ENCODE results near the gene BMF. TPM values are rescaled to one million over a fixed set of nuclear protein-coding genes. Genes with fewer than 3 reads are reported as not detected.

BMF gene
- total RNA-seq, 4 donors from 2014 or later = 4.7 to 7.5 (median 6.0) TPM

DNA sequence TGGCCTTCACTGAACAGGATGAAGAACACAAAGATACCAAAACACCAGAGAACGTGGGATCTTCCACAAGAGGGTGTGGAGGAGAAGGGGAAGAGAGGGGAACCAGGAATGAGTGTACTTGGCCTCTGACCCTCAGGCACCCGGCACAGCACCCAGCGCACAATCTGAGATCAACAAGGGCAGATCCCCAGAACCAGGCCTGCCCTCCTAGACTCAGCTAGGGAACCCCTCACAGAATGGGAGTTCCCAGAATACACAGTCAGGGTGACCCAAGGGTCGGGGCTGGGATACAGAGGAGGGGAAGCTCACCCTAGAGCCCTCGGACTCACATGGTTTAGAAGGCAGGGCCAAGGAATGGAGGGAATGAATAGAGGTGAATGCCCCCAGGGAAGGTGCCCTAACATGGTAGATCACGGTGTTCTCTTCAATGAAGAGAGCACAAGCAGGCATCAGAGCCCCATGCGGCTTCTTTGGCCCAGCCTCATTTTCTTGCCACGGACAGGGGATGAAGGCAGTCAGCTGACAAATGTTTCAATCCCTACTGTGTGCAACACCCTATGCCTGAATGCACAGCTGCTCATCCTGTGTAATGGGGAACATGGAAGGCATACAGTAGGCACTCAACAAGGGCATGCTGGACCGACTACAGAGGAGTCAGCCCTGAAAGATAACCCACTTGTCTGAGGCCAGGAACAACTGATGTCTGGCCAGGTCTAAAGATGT is 13.1 kb downstream of the BMF start:
- ATAC-seq = no peak
- no peaks in the 10 kb centered on the region for H3K9me3 ChIP-seq
- no peaks in the 10 kb centered on the region for H3K27me3 ChIP-seq
- TF ChIP-seq EP300 (IDR thresholded peaks at IDR 0.05) (no peak), POLR2AphosphoS5 (IDR thresholded peaks at IDR 0.05) (no peak), POLR2A (IDR thresholded peaks at IDR 0.05) (no peak)
- TF ChIP-seq, protein P1, sequence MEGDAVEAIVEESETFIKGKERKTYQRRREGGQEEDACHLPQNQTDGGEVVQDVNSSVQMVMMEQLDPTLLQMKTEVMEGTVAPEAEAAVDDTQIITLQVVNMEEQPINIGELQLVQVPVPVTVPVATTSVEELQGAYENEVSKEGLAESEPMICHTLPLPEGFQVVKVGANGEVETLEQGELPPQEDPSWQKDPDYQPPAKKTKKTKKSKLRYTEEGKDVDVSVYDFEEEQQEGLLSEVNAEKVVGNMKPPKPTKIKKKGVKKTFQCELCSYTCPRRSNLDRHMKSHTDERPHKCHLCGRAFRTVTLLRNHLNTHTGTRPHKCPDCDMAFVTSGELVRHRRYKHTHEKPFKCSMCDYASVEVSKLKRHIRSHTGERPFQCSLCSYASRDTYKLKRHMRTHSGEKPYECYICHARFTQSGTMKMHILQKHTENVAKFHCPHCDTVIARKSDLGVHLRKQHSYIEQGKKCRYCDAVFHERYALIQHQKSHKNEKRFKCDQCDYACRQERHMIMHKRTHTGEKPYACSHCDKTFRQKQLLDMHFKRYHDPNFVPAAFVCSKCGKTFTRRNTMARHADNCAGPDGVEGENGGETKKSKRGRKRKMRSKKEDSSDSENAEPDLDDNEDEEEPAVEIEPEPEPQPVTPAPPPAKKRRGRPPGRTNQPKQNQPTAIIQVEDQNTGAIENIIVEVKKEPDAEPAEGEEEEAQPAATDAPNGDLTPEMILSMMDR (IDR thresholded peaks at IDR 0.05) = no peak
- H3K27ac ChIP-seq = peak overlapping the region in 3 of 4 donors; percentile 7 to 93 (median 91)
- peaks cover 0 to 10% of the 10 kb centered on the region in 2 donors for H3K36me3 ChIP-seq
- WGBS, 2 donors (ENCODE audit: low coverage in 1 of 2) = 69 to 70% methylated on average over 5 to 6 of the region's 9 CpGs
- H3K4me3 ChIP-seq = no peak overlapping the region
- H3K4me1 ChIP-seq = peaks cover 25 to 100% (median 63%) of the 10 kb centered on the region in 3 donors

DNA sequence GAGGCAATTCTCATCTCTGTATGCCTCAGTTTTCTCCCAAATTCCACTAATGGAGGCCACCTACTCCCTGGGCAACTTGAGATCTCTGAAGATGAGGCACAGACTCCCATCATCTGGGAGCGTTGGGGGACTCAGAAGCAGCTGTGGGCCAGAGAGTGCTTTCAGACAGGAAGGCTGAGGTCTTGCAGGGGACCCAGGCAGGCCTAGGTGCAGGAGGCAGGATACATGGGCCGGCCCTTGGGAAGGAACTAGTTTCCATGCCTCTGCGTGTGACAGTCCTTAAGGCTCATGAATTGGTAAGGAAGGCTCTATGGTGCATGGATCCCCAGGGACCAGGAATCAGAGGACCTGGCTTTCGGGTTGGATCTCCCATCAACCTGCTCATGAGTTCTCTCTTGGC is 14.5 kb downstream of the BMF start:
- H3K9me3 ChIP-seq = no peaks in the 10 kb centered on the region
- 82% methylated on average over 3 of the region's 4 CpGs; no CpG with 5 or more reads in 1 of the 2 donors for WGBS, 2 donors (ENCODE audit: low coverage in 1 of 2)
- no peak for TF ChIP-seq POLR2A (IDR thresholded peaks at IDR 0.05)
- no peak for TF ChIP-seq EP300 (IDR thresholded peaks at IDR 0.05)
- TF ChIP-seq, protein P1 (IDR thresholded peaks at IDR 0.05) = no peak
- TF ChIP-seq POLR2AphosphoS5 (IDR thresholded peaks at IDR 0.05) = no peak
- H3K4me1 ChIP-seq = peaks cover 22 to 100% (median 54%) of the 10 kb centered on the region in 3 donors
- no peak for ATAC-seq
- H3K27me3 ChIP-seq = no peaks in the 10 kb centered on the region
- peaks cover 0 to 21% of the 10 kb centered on the region in 2 donors for H3K36me3 ChIP-seq
- H3K27ac ChIP-seq = peak overlapping the region in 2 of 4 donors; percentile 79 to 89
- no peak overlapping the region for H3K4me3 ChIP-seq

DNA sequence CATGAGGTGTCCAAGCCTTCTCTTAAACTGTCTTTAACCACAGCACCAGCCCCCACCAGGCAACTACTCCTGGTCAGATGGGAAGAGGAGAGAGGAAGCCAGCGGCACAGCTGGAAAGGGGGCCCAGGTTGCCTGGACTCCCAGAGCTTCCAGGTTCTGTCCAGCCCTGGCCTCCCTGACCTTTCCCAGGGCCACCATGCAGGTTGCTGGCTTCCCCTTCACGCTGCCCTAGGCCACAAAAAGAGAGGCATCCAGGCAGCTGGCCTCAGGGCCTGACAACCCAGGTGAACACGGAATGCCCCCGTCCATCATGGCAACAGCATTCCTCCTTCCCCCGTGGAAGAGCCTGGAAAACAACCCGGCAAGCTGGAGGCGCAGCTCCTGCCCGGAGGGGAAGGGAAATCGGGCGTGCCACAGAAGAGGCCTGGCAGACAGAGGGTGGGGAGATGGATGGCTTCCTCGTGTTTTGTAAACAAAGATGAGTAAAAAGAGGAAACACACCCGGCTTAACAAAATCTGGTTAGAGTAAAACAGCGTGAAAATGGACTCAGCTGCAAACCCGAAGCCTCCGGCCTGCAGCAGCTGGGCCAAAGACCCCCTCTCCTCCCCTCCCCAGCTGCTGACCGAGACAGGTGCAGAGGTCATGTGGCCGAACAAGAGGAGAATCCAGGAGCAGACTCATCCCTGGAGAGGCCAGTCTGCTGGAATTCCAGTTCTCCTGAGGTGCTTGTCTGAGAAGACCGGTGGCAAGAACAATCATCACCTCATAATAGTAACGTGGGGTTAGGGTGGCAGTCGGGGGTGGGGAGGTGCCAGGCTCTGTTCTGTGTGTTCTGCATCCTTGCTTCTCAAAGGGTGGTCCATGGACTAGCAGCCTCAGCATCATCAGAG is 15.5 kb downstream of the BMF start:
- no peaks in the 10 kb centered on the region for H3K27me3 ChIP-seq
- TF ChIP-seq, protein P1 (IDR thresholded peaks at IDR 0.05) = no peak
- peak; percentile 30 for TF ChIP-seq POLR2AphosphoS5 (IDR thresholded peaks at IDR 0.05)
- TF ChIP-seq POLR2A (IDR thresholded peaks at IDR 0.05) = no peak
- H3K4me1 ChIP-seq = peaks cover 19 to 100% (median 50%) of the 10 kb centered on the region in 3 donors
- H3K27ac ChIP-seq = peak overlapping the region; percentile 55 to 89 (median 78)
- peaks cover 0 to 21% of the 10 kb centered on the region in 2 donors for H3K36me3 ChIP-seq
- peak overlapping the region in 1 of 2 donors; percentile 10 for H3K4me3 ChIP-seq
- WGBS, 2 donors (ENCODE audit: low coverage in 1 of 2) = 35% methylated on average over 10 of the region's 20 CpGs; no CpG with 5 or more reads in 1 of the 2 donors
- H3K9me3 ChIP-seq = no peaks in the 10 kb centered on the region
- no peak for ATAC-seq

DNA sequence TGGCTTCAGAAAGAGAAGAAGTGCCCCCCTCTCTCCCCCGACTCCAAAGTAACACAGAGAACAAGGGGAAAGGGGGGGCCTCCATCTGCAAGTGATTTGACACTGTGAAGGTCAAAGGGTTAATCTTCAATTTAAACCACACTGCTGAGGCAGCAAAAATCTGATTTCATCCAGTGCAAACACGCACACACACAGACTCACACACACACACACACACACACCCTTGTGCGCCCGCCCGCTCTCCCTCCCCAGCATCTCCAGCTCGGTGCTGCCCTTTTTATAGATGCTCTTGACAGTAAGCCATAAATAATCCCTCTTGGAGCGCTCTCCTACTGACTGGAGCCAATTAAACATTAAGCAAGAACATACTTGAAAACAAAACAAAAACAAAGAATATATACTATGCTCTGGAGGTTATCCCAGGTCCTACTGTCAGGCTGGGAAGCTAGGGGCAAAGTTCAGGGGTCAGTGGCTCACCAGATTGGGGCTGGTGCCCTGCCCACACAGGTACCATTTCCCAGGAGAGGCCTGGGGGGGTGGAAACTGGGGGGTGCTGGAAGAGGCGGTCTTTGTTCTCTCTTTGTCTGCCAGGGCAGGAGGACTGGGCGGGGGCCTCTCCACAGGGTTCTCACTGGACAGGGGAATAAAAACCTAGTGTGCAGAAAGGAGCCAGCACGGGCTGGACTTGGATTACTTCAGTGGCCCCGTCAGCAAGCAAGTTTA is 16.3 kb downstream of the BMF start:
- Histone ChIP-seq H3K9me3 (no peaks in the 10 kb centered on the region), H3K4me3 (peak overlapping the region in 1 of 2 donors; percentile 10), H3K4me1 (peaks cover 11 to 100% (median 42%) of the 10 kb centered on the region in 3 donors), H3K27ac (peak overlapping the region; percentile 55 to 89 (median 78)), H3K27me3 (no peaks in the 10 kb centered on the region), H3K36me3 (peaks cover 0 to 21% of the 10 kb centered on the region in 2 donors)
- peak; percentile 88 for ATAC-seq
- TF ChIP-seq POLR2AphosphoS5 (IDR thresholded peaks at IDR 0.05) (peak; percentile 86), EP300 (IDR thresholded peaks at IDR 0.05) (no peak)
- WGBS, 2 donors (ENCODE audit: low coverage in 1 of 2) = 0 to 10% methylated on average over 4 to 7 of the region's 11 CpGs

DNA sequence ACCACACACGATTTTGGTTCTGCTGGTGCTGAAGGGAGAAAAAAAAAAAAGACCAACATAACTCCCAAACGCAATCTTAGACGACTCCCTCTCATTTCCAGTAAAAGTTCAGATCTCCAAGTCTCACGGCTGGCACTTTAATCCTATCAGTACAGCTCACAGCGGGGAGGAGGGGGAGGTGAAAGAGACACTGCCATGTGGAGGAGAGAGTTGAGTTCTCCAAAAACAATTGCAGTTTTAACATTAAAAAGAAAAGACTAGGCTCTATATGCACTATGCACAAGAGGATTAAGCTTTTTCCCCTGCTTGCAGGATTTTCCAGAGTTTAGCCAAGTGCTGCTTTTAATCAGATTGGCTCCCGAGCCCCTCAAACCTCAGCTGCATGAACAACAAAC is 16.8 kb downstream of the BMF start:
- peak overlapping the region in 3 of 4 donors; percentile 77 to 89 (median 79) for H3K27ac ChIP-seq
- H3K4me3 ChIP-seq = no peak overlapping the region
- H3K4me1 ChIP-seq = peaks cover 6 to 100% (median 36%) of the 10 kb centered on the region in 3 donors
- ATAC-seq = no peak
- H3K9me3 ChIP-seq = no peaks in the 10 kb centered on the region
- no peaks in the 10 kb centered on the region for H3K27me3 ChIP-seq
- WGBS, 2 donors (ENCODE audit: low coverage in 1 of 2) = 15 to 20% methylated on average over 3 to 6 of the region's 6 CpGs
- TF ChIP-seq POLR2AphosphoS5 (IDR thresholded peaks at IDR 0.05) (peak; percentile 25), POLR2A (IDR thresholded peaks at IDR 0.05) (no peak), EP300 (IDR thresholded peaks at IDR 0.05) (no peak)
- TF ChIP-seq, protein P1 (IDR thresholded peaks at IDR 0.05) = no peak
- H3K36me3 ChIP-seq = peaks cover 0 to 21% of the 10 kb centered on the region in 2 donors
